Stomach smooth muscle (tissue), 2 donors: Measurements from ENCODE around the gene ZC3H13.

Experiments used
- H3K27ac ChIP-seq: one replicate; pipeline ENCODE4 v1.7.0; 2013; ENCODE audit warnings: mild to moderate bottlenecking, low read length, inconsistent platforms
- H3K27me3 ChIP-seq, 2 donors: one replicate each; pipeline ENCODE4 v1.7.0; 2013; ENCODE audit warnings: low read length in 2 of 2; ENCODE audit not compliant: insufficient read depth in 2 of 2, control insufficient read depth in 1 of 2
- H3K36me3 ChIP-seq, 2 donors: one replicate each; pipeline ENCODE4 v1.7.0; 2013; ENCODE audit warnings: low read length in 2 of 2; ENCODE audit not compliant: control insufficient read depth in 2 of 2, insufficient read depth in 2 of 2
- H3K4me1 ChIP-seq: one replicate; pipeline ENCODE4 v1.7.0; 2013; ENCODE audit warnings: low read length; ENCODE audit not compliant: control insufficient read depth, insufficient read depth
- H3K4me3 ChIP-seq, 2 donors: one replicate each; pipeline ENCODE4 v1.7.0; 2013; ENCODE audit warnings: low read length in 2 of 2
- H3K9ac ChIP-seq, 2 donors: one replicate each; pipeline ENCODE4 v1.7.0; 2013; ENCODE audit warnings: low read length in 2 of 2, mild to moderate bottlenecking in 1 of 2
- H3K9me3 ChIP-seq, 2 donors: one replicate each; pipeline ENCODE4 v1.7.0; 2013; ENCODE audit warnings: low read length in 2 of 2; ENCODE audit not compliant: control insufficient read depth in 2 of 2
- donor health status: healthy.
- donor health status: Pancreatic carcinoma.

The ZC3H13 gene

GRCh38 chr13:45940061-45940460 lies 112.5 kb downstream of the ZC3H13 start:
- no peaks in the 10 kb centered on the region for H3K36me3 ChIP-seq
- no peak overlapping the region for H3K4me3 ChIP-seq
- H3K27ac ChIP-seq: no peak overlapping the region
- no peaks in the 10 kb centered on the region for H3K4me1 ChIP-seq
- H3K27me3 ChIP-seq: peaks cover 0 to 2% of the 10 kb centered on the region in 2 donors
- no peaks in the 10 kb centered on the region for H3K9me3 ChIP-seq
- no peak overlapping the region for H3K9ac ChIP-seq

- H3K4me1 ChIP-seq: no peaks in the 10 kb centered on the region
- H3K27ac ChIP-seq: no peak overlapping the region
- no peaks in the 10 kb centered on the region for H3K9me3 ChIP-seq
- H3K27me3 ChIP-seq: no peaks in the 10 kb centered on the region
- H3K9ac ChIP-seq: no peak overlapping the region
- H3K4me3 ChIP-seq: no peak overlapping the region
- no peaks in the 10 kb centered on the region for H3K36me3 ChIP-seq
Observed at GRCh38 chr13:45936621-45937020, 115.9 kb downstream of the ZC3H13 start.

GRCh38 chr13:45934283-45934682 lies 118.3 kb downstream of the ZC3H13 start:
- Histone ChIP-seq H3K36me3 (no peaks in the 10 kb centered on the region), H3K9ac (no peak overlapping the region), H3K4me3 (no peak overlapping the region), H3K27ac (no peak overlapping the region), H3K9me3 (no peaks in the 10 kb centered on the region), H3K4me1 (no peaks in the 10 kb centered on the region), H3K27me3 (no peaks in the 10 kb centered on the region)

GRCh38 chr13:45933203-45933908 lies 119.2 kb downstream of the ZC3H13 start:
- H3K4me3 ChIP-seq: no peak overlapping the region
- H3K36me3 ChIP-seq: no peaks in the 10 kb centered on the region
- no peaks in the 10 kb centered on the region for H3K4me1 ChIP-seq
- no peak overlapping the region for H3K9ac ChIP-seq
- H3K27ac ChIP-seq: no peak overlapping the region
- H3K27me3 ChIP-seq: no peaks in the 10 kb centered on the region
- H3K9me3 ChIP-seq: no peaks in the 10 kb centered on the region

GRCh38 chr13:45932676-45933075 lies 119.9 kb downstream of the ZC3H13 start:
- H3K4me3 ChIP-seq: no peak overlapping the region
- no peaks in the 10 kb centered on the region for H3K4me1 ChIP-seq
- no peaks in the 10 kb centered on the region for H3K36me3 ChIP-seq
- H3K27me3 ChIP-seq: no peaks in the 10 kb centered on the region
- H3K9ac ChIP-seq: no peak overlapping the region
- H3K9me3 ChIP-seq: no peaks in the 10 kb centered on the region
- no peak overlapping the region for H3K27ac ChIP-seq

- H3K4me1 ChIP-seq: peaks cover under 1% of the 10 kb centered on the region
- H3K27me3 ChIP-seq: no peaks in the 10 kb centered on the region
- H3K4me3 ChIP-seq: no peak overlapping the region
- H3K9ac ChIP-seq: no peak overlapping the region
- H3K36me3 ChIP-seq: no peaks in the 10 kb centered on the region
- H3K27ac ChIP-seq: no peak overlapping the region
- H3K9me3 ChIP-seq: no peaks in the 10 kb centered on the region
Observed at GRCh38 chr13:45932172-45932571, 120.4 kb downstream of the ZC3H13 start.

- H3K27ac ChIP-seq: no peak overlapping the region
- no peaks in the 10 kb centered on the region for H3K9me3 ChIP-seq
- H3K9ac ChIP-seq: no peak overlapping the region
- H3K27me3 ChIP-seq: no peaks in the 10 kb centered on the region
- no peaks in the 10 kb centered on the region for H3K36me3 ChIP-seq
- H3K4me1 ChIP-seq: peaks cover 4% of the 10 kb centered on the region
- H3K4me3 ChIP-seq: no peak overlapping the region
Observed at GRCh38 chr13:45931211-45931610, 121.3 kb downstream of the ZC3H13 start.

GRCh38 chr13:45930177-45930576 lies 122.4 kb downstream of the ZC3H13 start:
- no peaks in the 10 kb centered on the region for H3K27me3 ChIP-seq
- no peak overlapping the region for H3K4me3 ChIP-seq
- no peaks in the 10 kb centered on the region for H3K36me3 ChIP-seq
- H3K27ac ChIP-seq: no peak overlapping the region
- H3K4me1 ChIP-seq: peaks cover 4% of the 10 kb centered on the region
- no peaks in the 10 kb centered on the region for H3K9me3 ChIP-seq
- H3K9ac ChIP-seq: no peak overlapping the region

GRCh38 chr13:45928843-45929242 lies 123.7 kb downstream of the ZC3H13 start:
- H3K9ac ChIP-seq: no peak overlapping the region
- no peak overlapping the region for H3K27ac ChIP-seq
- H3K36me3 ChIP-seq: no peaks in the 10 kb centered on the region
- H3K9me3 ChIP-seq: no peaks in the 10 kb centered on the region
- peaks cover 0 to 2% of the 10 kb centered on the region in 2 donors for H3K27me3 ChIP-seq
- no peak overlapping the region for H3K4me3 ChIP-seq
- H3K4me1 ChIP-seq: peaks cover 4% of the 10 kb centered on the region

- Histone ChIP-seq H3K36me3 (no peaks in the 10 kb centered on the region), H3K9me3 (no peaks in the 10 kb centered on the region), H3K4me1 (peaks cover 4% of the 10 kb centered on the region), H3K27ac (no peak overlapping the region), H3K27me3 (peaks cover 0 to 2% of the 10 kb centered on the region in 2 donors), H3K9ac (no peak overlapping the region), H3K4me3 (no peak overlapping the region)
Observed at GRCh38 chr13:45928176-45928575, 124.4 kb downstream of the ZC3H13 start.

GRCh38 chr13:45926741-45927140 lies 125.8 kb downstream of the ZC3H13 start:
- Histone ChIP-seq H3K4me3 (no peak overlapping the region), H3K27ac (no peak overlapping the region), H3K27me3 (peaks cover 0 to 2% of the 10 kb centered on the region in 2 donors), H3K36me3 (no peaks in the 10 kb centered on the region), H3K4me1 (peaks cover 4% of the 10 kb centered on the region), H3K9ac (no peak overlapping the region), H3K9me3 (no peaks in the 10 kb centered on the region)
